Bladder microvascular endothelial cell (primary cell): Measurements from ENCODE around the gene CFAP97D2. TPM values are rescaled to one million over a fixed set of nuclear protein-coding genes. Genes with fewer than 3 reads are reported as not detected.

Experiments used
- total RNA-seq: library from RNA; depleted of rRNA; stranded (reverse); fragments of >200 nt; gene quantifications from 2 replicates; pipeline ENCODE4 v1.2.3, GENCODE V29; 2014

The CFAP97D2 gene
- total RNA-seq: not detected in 2 replicates

DNA sequence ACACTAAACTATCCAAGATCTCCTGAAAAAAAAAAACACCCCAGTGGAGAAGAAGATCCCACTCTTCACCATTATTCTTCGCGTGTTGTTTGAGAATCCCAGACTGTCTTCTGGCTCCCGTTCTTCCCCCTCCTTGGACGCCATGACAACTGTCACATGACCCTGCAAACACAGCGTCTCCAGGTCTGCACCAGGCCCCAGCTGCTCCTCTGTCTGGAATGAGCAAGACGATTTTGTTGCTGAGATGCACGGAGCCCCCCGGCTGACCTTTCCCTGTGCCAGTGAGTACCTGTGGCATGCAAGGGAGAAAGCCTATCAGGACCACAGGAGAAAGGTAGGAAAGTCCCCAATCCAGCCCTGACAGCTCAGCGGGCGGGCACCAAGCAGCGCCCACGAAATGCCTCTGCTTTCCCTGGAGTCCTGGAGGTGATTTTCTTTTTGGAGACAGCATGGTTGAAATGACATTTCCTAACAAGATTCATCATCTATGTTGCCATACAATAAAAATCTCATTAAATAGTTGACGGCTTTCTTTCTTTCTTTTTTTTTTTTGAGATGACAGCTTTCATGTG, at the start of gene CFAP97D2:
Gene CFAP97D2 (plus strand): TSS at position 171 of the 572 bp plus-strand sequence. CDS start 74 bp downstream, at position 245.

DNA sequence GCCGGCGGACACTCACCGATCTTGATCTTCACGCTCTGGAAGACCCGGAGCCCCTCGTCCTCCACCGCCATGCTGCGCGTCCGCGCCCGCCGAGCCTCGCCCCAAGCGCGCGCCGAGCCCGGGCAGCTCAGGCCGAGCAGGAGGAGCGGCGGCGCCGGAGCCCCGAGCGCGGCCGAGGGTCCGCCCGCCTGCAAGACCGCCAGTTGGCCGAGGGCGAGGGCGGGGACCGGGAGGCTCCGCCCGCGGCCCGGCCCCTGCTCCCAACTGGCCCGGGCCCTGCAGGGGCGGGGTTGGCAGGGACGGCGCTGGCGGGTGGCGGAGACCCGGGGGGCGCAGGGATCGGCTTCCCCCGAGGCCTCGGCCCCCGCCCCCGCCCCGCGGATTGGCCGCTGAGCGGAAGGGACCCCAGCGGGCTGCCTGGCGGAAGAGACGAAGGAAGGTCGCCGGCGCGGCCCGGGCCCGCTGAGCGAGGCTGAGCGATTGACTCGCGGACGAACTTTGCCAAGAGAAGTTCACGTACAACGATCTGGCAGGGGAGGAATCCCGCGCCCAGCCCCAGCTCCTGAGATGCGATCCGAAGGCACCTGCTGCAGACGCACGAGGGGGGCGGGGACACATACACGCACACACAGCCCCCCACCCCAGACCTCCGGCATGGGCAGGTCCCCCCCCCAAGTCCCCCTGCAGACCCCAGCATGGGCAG, 46.5 kb upstream of the CFAP97D2 start, which contains the start of gene RASA3:
Gene RASA3 (minus strand): TSS at position 205 of the 703 bp plus-strand sequence. CDS start 134 bp downstream, at position 71.

DNA sequence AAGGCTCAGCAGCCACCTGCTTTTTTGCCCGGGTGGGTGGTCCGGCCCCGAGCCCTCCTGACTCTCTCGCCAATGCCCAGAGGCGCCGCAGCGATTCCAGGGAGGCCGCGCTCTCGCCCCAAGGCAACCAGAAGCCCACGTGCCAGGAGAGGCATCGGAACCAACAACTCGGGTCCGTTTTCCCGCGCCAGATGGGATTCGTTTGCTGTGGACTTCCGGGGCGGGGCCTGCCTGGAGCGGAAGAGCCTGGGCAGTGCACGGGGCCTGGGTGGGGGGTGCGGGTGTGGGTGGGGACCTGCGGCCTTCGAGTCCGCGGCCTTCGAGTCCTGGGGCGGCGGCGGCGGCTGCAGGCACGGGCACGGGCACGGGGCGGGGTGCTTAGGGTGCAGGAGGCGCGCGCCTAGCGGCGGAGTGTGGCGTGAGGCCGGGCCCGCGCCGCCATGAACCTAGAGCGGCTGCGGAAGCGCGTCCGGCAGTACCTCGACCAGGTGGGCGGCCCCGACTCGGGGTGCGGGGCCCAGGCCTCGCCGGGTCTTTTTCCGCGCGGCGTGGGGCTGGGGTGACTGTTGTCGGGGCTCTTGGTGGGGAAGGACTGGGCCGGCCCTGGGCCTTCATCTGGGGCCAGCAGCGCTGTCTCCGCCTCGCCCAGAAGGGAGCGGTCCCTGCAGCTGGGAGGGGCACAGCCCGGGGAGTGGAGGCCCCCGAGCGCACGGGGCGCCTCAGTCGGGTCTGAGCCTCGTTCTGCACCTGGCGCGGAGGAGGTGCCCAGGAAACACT, 55.8 kb downstream of the CFAP97D2 start, which contains the start of gene CDC16:
Gene CDC16 (plus strand): TSS at position 253 of the 777 bp plus-strand sequence. CDS start 188 bp downstream, at position 441.

Other genes with a start within 250 kb of the CFAP97D2 start
- 0.16 and 0.76 TPM in 2 replicates for gene C13orf46, start 205.2 kb upstream of the CFAP97D2 start, total RNA-seq
- 24.4 and 48.7 TPM in 2 replicates for gene RASA3, start 46.6 kb upstream of the CFAP97D2 start, total RNA-seq
- gene CDC16, start 55.6 kb downstream of the CFAP97D2 start, total RNA-seq: 28.8 and 71.7 TPM in 2 replicates
- 15.7 and 28.5 TPM in 2 replicates for gene UPF3A, start 102.3 kb downstream of the CFAP97D2 start, total RNA-seq
- 6.8 and 11.6 TPM in 2 replicates for gene CHAMP1, start 135.2 kb downstream of the CFAP97D2 start, total RNA-seq